Stimulated activated CD8-positive, alpha-beta memory T cell treated with anti-CD3 and anti-CD28 coated beads, Interleukin-15, amount 100 ng/mL, for 1 hour (primary cell): ENCODE data around the gene HSPBP1.

Experiments used
- DNase-seq: peaks from one replicate; pipeline ENCODE4 v3.0.0-alpha.2; 2020; ENCODE audit warnings: low read depth

The HSPBP1 gene

DNA sequence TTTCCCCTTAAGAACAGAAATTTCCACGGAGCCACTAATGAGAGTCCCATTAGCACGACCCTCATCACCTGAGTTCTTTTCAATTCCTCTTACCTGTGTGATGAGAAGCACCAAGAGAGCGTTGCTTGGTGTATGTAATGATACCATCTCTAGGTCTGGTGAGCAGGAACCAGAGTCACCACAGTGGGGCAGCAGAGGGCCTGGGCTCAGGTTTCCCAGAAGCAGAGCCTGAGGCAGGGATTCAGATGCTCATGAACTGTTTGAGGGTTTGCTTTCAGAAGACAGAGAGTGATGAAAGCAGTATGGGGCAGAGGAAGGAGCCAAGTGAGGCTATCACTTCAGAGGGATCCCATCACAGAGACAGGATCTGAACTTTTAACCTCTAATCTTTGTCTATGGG lies 67.5 kb downstream of the HSPBP1 start:
- DNase-seq = no peak
